ENCODE data around the gene KDM8.
"Not testable (repeated sequence)": the region's sequence is repeated elsewhere in the genome, so short reads cannot be mapped to it uniquely, and the experiment has no call there.

KDM8 gene

GRCh38 chr16:27191352-27191924, 11.9 kb upstream of the KDM8 start:
- no peak for DNase-seq (ENCODE audit: low read depth in 2 of 2)

GRCh38 chr16:27193300-27193990, 9.9 kb upstream of the KDM8 start:
- DNase-seq (ENCODE audit: low read depth in 2 of 2) = no peak

GRCh38 chr16:27195076-27195741, 8.1 kb upstream of the KDM8 start:
- no peak for DNase-seq (ENCODE audit: low read depth in 2 of 2)

- DNase-seq (ENCODE audit: low read depth in 2 of 2) = no peak
Observed at GRCh38 chr16:27195941-27196595, 7.3 kb upstream of the KDM8 start.

- no peak for DNase-seq (ENCODE audit: low read depth in 2 of 2)
Observed at GRCh38 chr16:27197004-27197403, 6.3 kb upstream of the KDM8 start.

GRCh38 chr16:27198451-27199234, 4.7 kb upstream of the KDM8 start:
- no peak for DNase-seq (ENCODE audit: low read depth in 2 of 2)

GRCh38 chr16:27199235-27199586, 4.1 kb upstream of the KDM8 start:
- no peak for DNase-seq (ENCODE audit: low read depth in 2 of 2)

- DNase-seq (ENCODE audit: low read depth in 2 of 2) = no peak
Observed at GRCh38 chr16:27199736-27200135, 3.6 kb upstream of the KDM8 start.

- DNase-seq (ENCODE audit: low read depth in 2 of 2) = not testable (repeated sequence)
Observed at GRCh38 chr16:27200914-27201313, 2.4 kb upstream of the KDM8 start.

GRCh38 chr16:27202923-27203506, 311 bp upstream of the KDM8 start:
- peak; percentile 79 for DNase-seq (ENCODE audit: low read depth in 2 of 2)

GRCh38 chr16:27204312-27204915, 1.1 kb downstream of the KDM8 start:
- DNase-seq (ENCODE audit: low read depth in 2 of 2) = no peak

GRCh38 chr16:27205423-27206065, 2.2 kb downstream of the KDM8 start:
- no peak for DNase-seq (ENCODE audit: low read depth in 2 of 2)

GRCh38 chr16:27207121-27207520, 3.8 kb downstream of the KDM8 start:
- DNase-seq (ENCODE audit: low read depth in 2 of 2) = not testable (repeated sequence)

- DNase-seq (ENCODE audit: low read depth in 2 of 2) = no peak
Observed at GRCh38 chr16:27208081-27208680, 4.9 kb downstream of the KDM8 start.

- no peak for DNase-seq (ENCODE audit: low read depth in 2 of 2)
Observed at GRCh38 chr16:27208796-27209195, 5.5 kb downstream of the KDM8 start.

GRCh38 chr16:27209591-27209990, 6.3 kb downstream of the KDM8 start:
- DNase-seq (ENCODE audit: low read depth in 2 of 2) = no peak

GRCh38 chr16:27210174-27210573, 6.8 kb downstream of the KDM8 start:
- no peak for DNase-seq (ENCODE audit: low read depth in 2 of 2)

GRCh38 chr16:27211026-27211425, 7.7 kb downstream of the KDM8 start:
- DNase-seq (ENCODE audit: low read depth in 2 of 2) = no peak

GRCh38 chr16:27214084-27214961, 11.0 kb downstream of the KDM8 start:
- no peak for DNase-seq (ENCODE audit: low read depth in 2 of 2)

Measured in stimulated activated CD8-positive, alpha-beta memory T cell treated with anti-CD3 and anti-CD28 coated beads, Interleukin-15, amount 100 ng/mL, for 48 hours (primary cell).